HEK293T (cell line): Measurements from ENCODE around the gene COL23A1.

Source experiments
- CTBP1 ChIP-seq: fragments of 450-650 bp; IDR thresholded peaks from 2 replicates; pipeline ENCODE4 v1.6.1; 2016; ENCODE audit warnings: borderline replicate concordance
- FOXM1 ChIP-seq: fragments of 450-650 bp; IDR thresholded peaks from 2 replicates; pipeline ENCODE4 v1.6.1; 2017; ENCODE audit warnings: mild to moderate bottlenecking, borderline replicate concordance
- LEF1 ChIP-seq: fragments of 450-650 bp; IDR thresholded peaks from 2 replicates; pipeline ENCODE4 v1.6.1; 2017; ENCODE audit warnings: mild to moderate bottlenecking, borderline replicate concordance
- SP1 ChIP-seq: fragments of 450-650 bp; IDR thresholded peaks from 2 replicates; pipeline ENCODE4 v1.6.1; 2017

DNA sequence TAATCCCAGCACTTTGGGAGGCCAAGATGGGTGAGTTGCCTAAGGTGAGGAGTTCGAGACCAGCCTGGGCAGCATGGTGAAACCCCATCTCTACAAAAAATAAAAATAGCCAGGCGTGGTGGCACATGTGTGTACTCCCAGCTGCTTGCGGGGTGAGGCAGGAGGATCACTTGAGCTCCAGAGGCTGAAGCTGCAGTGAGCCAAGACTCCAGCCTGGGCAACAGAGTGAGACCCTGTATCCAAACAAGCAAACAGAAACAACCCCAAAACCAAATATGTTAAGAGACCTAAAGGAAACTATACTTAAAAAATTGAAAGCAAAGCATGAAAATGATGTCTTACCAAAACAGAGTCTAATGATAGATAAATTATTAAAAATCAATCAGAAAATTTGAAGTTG, 373.4 kb downstream of the COL23A1 start:
- TF ChIP-seq LEF1 (no peak), FOXM1 (no peak), SP1 (no peak), CTBP1 (no peak)
